GM12892 (cell line): Measurements from ENCODE around the gene KCNG2.

Experiments
- DNase-seq: peaks from one replicate; pipeline ENCODE4 v3.0.0; 2011; ENCODE audit not compliant: insufficient read length
- FAIRE-seq: peaks from 2 replicates; lab custom pipeline; 2011; peaks lifted over from hg19 to GRCh38; lab: Jason Lieb, UNC
- POLR2A ChIP-seq: IDR thresholded peaks from 2 replicates; pipeline ENCODE4 v1.6.1; 2011; ENCODE audit warnings: low read depth, low read length, control low read depth
- POLR2AphosphoS5 ChIP-seq: IDR thresholded peaks from 2 replicates; pipeline ENCODE4 v1.6.1; 2011; ENCODE audit warnings: low read depth, low read length, control low read depth
- TAF1 ChIP-seq: IDR thresholded peaks from 2 replicates; pipeline ENCODE4 v1.6.1; 2011; ENCODE audit warnings: low read depth, mild to moderate bottlenecking, control low read depth, low read length, borderline replicate concordance

The KCNG2 gene

DNA sequence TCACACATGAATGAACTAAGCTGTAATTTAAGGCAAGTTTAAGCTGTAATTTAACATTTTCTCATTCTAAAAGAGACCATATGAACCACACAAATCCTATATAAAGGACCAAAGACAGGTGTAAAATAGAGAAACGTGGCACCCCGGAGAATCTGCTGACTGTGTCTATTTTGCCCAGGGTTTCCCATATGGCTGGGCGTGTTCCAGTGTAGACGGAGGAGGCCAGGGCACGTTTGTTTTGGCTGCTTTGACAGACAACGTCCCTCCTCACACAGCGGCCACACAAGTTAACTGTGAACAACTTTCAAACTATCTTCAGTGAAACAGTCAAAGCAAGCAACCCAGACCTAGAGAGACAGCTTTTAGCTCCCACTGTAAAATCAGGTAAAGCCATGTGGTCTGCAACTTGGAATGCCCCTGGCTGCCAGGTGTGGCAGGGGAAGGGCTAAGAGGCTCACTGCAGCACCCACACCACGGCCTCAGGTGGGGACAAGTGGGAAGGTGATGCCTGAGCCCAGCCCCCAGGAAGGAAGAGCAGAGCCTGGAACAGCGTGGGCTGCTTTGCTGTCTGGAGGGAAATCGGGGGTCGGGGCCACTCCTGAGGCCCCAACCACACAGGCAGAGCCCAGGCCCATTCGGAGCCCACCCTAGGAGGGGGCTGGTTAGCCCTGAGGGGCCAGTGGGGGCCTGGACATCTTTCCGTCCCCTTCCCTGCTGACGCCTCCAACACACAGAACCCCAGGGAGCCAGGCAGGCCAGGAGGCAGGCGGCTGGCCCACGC lies 113.0 kb downstream of the KCNG2 start:
- no peak for DNase-seq
- TF ChIP-seq POLR2AphosphoS5 (no peak), TAF1 (no peak), POLR2A (no peak)
- no peak for FAIRE-seq

DNA sequence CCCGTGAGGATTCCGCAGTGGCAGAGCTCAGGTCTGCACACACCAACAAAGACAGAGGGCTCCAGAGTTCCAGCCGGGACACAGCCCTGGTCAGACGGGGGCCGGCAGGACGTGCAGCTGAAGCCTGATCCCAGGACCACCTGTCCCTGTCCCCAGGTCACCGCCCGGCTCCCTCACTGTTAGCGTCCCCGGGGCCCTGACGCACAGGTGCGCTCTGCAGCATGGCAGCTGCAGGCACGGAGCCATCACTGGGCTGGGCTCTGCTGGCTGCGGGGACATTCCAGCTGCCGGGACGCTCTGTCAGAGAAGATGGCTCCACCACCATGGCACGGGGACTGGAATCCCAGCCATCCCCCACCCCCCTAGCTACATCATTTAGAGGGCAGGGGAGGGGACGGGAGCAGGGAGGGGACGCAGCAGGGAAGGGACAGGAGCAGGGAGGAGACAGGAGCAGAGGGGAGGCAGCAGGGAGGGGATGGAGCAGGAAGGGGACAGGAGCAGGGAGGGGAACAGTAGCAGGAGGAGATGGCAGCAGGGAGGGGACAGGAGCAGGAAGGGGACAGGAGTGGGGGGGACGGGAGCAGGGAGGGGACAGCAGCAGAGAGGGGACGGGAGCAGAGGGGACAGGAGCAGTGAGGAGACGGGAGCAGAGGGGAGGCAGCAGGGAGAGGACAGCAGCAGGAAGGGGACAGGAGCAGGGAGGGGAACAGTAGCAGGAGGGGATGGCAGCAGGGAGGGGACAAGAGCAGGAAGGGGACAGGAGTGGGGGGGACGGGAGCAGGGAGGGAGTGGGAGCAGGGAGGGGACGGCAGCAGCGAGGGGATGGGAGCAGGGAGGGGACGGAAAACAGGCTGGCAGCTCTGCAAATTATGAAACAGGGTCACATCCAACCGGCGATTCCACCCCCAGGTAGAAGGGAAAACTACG lies 113.9 kb downstream of the KCNG2 start:
- DNase-seq (no peak), FAIRE-seq (no peak)
- TF ChIP-seq POLR2AphosphoS5 (no peak), POLR2A (no peak), TAF1 (no peak)

DNA sequence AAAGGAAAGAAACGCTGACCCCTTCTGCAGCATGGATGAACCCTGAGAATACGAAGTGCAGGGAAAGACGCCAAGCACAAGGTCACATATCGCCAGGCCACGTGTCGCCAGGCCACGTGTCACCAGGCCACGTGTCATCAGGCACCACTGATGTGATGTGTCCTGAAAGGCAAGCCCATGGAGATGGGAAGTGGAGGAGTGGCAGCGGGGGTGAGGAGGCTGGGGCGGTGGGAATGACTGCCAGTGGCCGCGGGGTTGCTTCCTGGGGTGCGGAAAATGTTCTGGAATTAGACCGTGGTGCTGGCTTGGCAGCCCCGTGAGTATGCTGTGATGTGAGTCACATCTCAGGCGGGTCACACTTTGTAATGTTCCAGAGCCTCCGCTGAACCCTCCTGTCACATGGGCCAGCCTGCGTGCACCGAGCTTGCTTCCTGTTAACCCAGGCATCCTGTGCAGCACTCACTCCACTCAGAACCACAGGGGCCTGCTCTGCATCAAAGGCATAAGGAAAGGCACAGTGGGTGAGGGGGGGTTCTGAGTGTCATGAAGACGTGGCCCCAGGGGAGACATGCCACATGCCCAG lies 114.8 kb downstream of the KCNG2 start:
- TF ChIP-seq POLR2A: no peak
- TF ChIP-seq POLR2AphosphoS5: no peak
- no peak for FAIRE-seq
- DNase-seq: no peak

DNA sequence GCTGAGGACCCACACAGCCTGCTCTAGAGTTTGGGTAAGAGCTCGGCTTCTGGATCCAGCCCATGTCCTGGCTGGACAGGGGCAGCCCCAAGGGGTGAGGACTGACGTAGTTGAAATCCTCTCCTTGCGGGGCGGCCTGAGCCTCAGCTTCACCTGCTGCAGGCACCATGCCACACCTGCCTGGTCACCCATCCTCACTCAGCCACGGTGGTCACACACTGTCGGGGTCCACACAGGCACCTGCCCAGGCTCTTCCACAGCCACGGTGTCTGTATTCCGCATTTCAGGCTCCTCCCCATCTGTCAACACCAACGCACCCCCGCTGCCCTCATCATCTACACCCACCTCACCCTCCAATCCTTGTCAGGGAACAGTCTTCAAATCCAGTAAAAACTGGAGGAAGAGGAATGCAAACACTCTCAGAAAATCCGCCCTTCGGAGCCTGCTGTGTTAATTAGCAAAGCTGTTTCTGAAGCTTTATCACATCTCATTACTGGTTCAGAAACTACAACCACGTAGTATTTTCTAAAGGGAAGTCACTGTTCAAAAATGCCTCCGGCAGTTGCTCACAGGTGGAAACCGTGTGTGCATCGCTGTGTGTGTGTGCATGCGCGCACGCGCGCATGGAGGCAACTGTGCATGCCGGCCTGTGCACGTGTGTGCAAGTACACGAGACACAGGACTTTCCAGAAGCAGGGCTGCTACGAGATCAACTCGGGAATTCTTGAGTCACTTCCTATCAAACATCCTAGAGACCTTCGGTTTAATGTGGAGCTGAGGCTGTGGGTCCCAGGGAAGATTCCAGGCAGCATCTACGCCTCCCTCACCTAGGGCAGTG lies 115.5 kb downstream of the KCNG2 start:
- no peak for FAIRE-seq
- TF ChIP-seq TAF1 (no peak), POLR2AphosphoS5 (no peak), POLR2A (no peak)

DNA sequence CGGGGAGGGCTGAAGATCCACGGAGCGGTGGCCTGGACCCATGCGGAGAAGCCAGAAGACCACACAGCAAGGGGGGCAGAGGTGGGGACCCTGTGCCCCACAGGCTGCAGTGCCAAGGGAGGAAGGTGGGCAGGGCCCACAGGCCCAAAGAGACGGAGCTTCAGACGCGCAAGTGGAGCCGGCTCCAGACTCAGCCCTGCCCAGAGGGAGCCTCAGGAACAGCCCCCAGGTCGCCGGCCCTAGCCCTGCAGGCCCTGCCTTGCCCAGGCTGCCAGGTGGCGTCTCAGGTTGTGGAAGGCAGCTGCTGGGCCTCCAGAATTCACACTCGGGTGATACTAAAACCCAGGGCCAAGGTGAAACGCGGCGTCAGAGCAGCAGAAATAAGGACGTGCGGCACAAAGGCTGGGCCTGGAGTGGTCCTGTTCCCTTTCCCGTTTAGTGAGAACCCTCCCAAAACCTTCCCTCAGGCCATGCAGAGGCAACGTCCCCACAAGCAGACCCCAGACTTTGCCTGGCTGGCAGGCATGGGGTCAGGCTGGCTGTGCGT lies 116.9 kb downstream of the KCNG2 start:
- DNase-seq: no peak
- no peak for TF ChIP-seq POLR2AphosphoS5
- no peak for TF ChIP-seq POLR2A
- no peak for TF ChIP-seq TAF1

More for the DNA sequence above, 115.5 kb downstream of the KCNG2 start:
- DNase-seq: no peak

DNA sequence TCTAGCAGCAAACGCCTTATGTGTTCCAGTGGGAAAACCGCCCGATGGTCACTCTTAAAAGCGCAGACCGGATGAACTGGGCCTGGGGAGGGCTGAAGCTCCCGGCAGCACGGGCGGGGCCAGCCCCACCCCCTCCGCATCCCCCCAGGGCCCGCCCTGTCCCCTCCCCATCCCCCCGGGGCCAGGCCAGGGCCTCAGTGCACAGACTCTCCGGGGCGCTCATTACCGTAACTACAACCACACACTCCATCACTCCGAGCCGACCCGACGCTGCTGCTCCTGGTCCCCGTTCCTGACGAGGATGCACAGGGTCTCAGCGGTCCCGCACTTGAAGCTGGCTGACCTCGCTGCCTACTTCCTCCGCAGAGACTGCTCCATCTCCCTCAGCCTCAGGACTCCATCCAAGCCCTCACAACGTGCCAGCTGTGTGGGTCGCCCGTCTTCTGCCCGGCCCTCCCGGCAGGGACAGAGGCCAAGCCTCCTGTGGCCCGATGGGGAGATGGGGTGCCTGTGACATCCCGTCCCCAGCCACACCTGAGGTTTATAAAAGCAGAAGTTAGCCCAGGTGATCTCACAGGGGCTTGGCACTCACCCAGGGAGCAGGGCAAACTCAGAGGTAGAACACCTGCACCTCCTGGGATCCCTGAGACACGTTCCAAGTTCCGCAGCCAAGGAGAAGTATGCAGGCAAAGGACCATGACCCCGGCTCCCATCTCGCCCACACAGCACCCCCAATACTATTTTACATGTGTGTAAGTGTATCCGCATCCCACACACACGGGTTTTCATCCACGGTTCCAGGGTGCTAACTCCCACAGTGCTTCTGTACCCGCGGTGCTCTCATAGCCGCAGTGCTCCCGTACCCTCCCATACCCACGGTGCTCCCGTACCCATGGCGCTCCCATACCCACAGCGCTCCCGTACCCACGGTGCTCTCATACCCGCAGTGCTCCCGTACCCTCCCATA lies 117.7 kb downstream of the KCNG2 start:
- DNase-seq: no peak
- TF ChIP-seq TAF1 (no peak), POLR2AphosphoS5 (no peak), POLR2A (no peak)
- FAIRE-seq: no peak

More for the DNA sequence above, 116.9 kb downstream of the KCNG2 start:
- FAIRE-seq: no peak

DNA sequence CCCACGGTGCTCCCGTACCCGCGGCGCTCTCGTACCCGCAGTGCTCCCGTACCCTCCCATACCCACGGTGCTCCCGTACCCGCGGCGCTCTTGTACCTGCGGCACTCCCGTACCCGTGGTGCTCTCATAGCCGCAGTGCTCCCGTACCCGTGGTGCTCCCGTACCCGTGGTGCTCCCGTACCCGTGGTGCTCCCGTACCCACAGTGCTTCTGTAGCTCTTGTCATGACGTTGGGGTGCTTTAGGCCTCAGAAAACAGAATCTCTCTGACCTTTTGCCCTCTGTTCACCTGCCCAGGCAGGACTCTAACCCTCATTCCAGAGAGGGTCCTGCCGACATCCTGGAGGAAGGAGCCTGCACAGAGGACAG lies 118.4 kb downstream of the KCNG2 start:
- FAIRE-seq: no peak
- no peak for DNase-seq
- TF ChIP-seq TAF1 (no peak), POLR2A (no peak), POLR2AphosphoS5 (no peak)

DNA sequence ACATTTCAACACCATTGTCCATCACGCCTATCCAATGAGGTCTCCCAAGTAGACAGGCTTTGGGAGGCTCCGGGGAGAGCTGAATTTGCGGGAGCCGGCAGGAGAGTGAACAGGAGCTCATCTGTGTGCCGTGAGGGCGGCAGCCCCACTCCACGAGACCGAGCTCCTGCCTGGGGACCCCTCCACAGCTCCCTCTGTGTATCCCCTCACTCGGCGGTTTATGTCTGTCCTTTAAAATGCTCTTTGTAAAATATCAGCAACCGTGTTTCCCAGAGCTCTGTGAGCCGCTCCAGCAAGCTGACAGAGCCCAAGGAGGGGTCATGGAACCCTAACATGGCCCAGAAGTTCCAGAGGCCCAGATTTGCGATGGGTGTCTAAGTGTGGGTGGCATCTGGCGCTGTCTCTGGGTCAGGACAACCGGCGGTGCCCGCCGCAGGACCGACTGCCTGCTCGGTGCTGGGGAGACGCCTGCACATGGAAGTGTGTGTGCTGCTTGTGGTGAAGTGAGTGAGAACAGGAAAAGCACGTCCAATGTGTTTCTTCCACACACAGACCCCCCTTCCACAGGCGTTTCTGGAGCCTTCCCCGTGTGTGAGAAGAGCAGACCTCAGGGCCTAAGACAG lies 118.9 kb downstream of the KCNG2 start:
- TF ChIP-seq TAF1 (no peak), POLR2AphosphoS5 (no peak), POLR2A (no peak)
- no peak for DNase-seq
- no peak for FAIRE-seq

DNA sequence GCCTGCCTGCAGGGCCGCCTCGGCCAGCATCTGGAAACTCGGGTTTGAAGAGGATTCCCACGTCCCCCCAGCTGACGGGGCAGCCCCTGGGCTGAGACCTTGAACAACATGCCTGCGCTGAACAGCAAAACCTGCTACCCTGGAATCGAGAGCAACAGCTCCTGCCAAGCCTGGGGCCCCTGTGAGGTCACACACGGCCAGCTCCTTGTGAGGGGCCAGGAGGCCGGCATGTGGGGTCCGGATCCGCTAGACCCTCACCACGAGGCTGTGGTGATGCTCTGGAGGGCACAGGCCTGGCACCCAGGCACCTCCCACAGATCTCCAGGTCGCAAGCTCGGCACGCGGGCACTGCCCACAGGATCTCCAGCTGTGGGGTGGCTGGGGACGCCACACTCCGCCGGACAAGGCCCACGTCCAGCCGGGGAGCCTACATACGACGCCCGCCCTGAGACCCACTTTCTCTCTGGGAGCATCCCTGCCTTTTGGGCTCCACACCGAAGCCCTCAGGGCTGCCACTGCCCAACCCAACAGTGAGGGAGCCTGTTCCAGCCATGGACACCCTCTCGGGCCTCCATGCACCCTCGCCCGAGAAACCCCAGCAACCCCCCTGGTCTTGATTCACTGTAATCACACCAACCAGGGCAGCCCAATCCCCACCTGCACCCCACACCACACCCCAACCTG lies 119.6 kb downstream of the KCNG2 start:
- no peak for FAIRE-seq
- TF ChIP-seq POLR2AphosphoS5 (no peak), TAF1 (no peak), POLR2A (no peak)
- DNase-seq: no peak
